Measurements from ENCODE around the gene GLUD1. TPM values are rescaled to one million over a fixed set of nuclear protein-coding genes. Genes with fewer than 3 reads are reported as not detected.
"Not testable (repeated sequence)": the region's sequence is repeated elsewhere in the genome, so short reads cannot be mapped to it uniquely, and the experiment has no call there.

GLUD1 gene
- total RNA-seq, 1 experiment from 2014 or later, result 67.9 TPM

DNA sequence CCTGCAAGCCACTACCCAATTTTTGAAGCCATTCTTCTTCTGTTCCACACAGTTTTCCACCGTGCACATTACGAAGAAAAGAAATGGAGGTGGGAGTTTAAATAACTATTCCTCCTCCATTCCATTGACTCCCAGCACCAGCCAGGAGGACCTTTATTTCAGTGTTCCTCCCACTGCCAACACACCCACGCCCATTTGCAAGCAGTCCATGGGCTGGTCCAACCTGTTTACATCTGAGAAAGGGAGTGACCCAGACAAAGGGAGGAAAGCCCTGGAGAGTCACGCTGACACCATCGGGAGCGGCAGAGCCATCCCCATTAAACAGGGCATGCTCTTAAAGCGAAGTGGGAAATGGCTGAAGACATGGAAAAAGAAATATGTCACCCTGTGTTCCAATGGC lies 86.3 kb downstream of the GLUD1 start:
- ATAC-seq; BruUV-seq (replicated peaks); H3K9me2 ChIP-seq (replicated peaks; ENCODE audit: low read length); H3K4me3 ChIP-seq (ENCODE audit: low read length); H4K20me1 ChIP-seq (ENCODE audit: low read length); H3K9ac ChIP-seq (ENCODE audit: low read length); H3F3A ChIP-seq (ENCODE audit: low read length, unreplicated experiment); H2AFZ ChIP-seq (ENCODE audit: low read length); H3K9me3 ChIP-seq (ENCODE audit: low read length); H3K4me1 ChIP-seq (ENCODE audit: insufficient read depth, low read length); CTCF ChIA-PET; H3K36me3 ChIP-seq (ENCODE audit: low read depth, low read length); H3K79me2 ChIP-seq (ENCODE audit: low read length); H3K27me3 ChIP-seq (ENCODE audit: low read length); POLR2A ChIA-PET (ENCODE audit: unreplicated experiment): not testable (repeated sequence)
- peak; percentile 75 for DNase-seq
- intact Hi-C loops (cut with micrococcal nuclease), result loop anchor here (5.0 kb wide), 1 partner anchor 89 kb away; the partner anchor contains the start of gene SHLD2
- H3K4me2 ChIP-seq (ENCODE audit: low read length), result peak overlapping the region; percentile 37; the same call in 1 of the 2 replicates
- peak overlapping the region; percentile 70 for H3K27ac ChIP-seq (ENCODE audit: low read length)

DNA sequence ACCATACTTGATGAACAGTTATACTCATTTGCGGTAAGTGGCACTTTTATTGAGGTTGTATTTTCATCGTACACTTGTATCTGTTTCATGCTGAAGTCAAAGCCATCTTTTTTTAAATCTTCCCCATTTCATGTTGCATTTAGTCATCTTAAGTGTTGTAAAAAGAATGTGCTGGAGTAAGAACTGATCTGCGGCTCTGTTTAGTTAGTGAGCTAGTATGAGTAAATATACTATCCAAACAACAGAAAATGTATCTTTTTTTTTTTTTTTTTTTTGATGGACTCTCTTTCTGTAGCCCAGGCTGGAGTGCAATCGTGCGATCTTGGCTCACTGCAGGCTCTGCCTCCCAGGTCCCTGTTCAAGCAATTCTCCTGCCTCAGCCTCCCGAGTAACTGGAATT lies 87.0 kb downstream of the GLUD1 start:
- H2AFZ ChIP-seq (ENCODE audit: low read length); H3K4me1 ChIP-seq (ENCODE audit: insufficient read depth, low read length); CTCF ChIA-PET; H3K36me3 ChIP-seq (ENCODE audit: low read depth, low read length); H4K20me1 ChIP-seq (ENCODE audit: low read length); POLR2A ChIA-PET (ENCODE audit: unreplicated experiment); ATAC-seq; H3K4me3 ChIP-seq (ENCODE audit: low read length); H3K9me3 ChIP-seq (ENCODE audit: low read length); H3K79me2 ChIP-seq (ENCODE audit: low read length); H3F3A ChIP-seq (ENCODE audit: low read length, unreplicated experiment); H3K27me3 ChIP-seq (ENCODE audit: low read length); H3K9me2 ChIP-seq (replicated peaks; ENCODE audit: low read length); H3K9ac ChIP-seq (ENCODE audit: low read length): not testable (repeated sequence)
- DNase-seq, result peak; percentile 6
- peak overlapping the region; percentile 70 for H3K27ac ChIP-seq (ENCODE audit: low read length)
- peak overlapping the region; percentile 28; the same call in 1 of the 2 replicates for H3K4me2 ChIP-seq (ENCODE audit: low read length)
- intact Hi-C loops (cut with micrococcal nuclease), result loop anchor here (5.0 kb wide), 1 partner anchor 90 kb away; the partner anchor contains the start of gene SHLD2
- TSS peak; percentile 51 for BruUV-seq (replicated peaks)

DNA sequence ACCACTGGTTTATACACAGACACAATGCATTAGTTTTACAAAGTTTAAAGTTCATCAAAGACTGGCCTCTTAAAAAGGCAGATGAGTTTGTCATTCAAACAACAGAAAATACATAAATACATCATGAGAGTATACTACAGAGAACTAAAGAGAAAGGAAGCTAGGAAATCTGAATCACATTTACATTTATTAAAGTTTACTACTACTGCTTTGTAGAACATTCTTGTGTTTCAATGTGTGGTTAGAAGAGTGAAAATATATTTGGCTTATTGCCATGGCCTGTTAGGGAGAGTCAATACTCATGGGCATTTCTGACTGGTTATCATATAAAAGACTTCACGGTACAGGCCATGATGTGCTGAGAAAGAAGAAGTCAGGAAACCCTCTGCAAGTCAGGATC lies 87.5 kb downstream of the GLUD1 start:
- intact Hi-C loops (cut with micrococcal nuclease), result loop anchor here (5.0 kb wide), 1 partner anchor 90 kb away; the partner anchor contains the start of gene SHLD2
- H3K4me3 ChIP-seq (ENCODE audit: low read length); H3K79me2 ChIP-seq (ENCODE audit: low read length); POLR2A ChIA-PET (ENCODE audit: unreplicated experiment); H3K9me3 ChIP-seq (ENCODE audit: low read length); H3K9me2 ChIP-seq (replicated peaks; ENCODE audit: low read length); H2AFZ ChIP-seq (ENCODE audit: low read length); H3K9ac ChIP-seq (ENCODE audit: low read length); BruUV-seq (replicated peaks); H3K36me3 ChIP-seq (ENCODE audit: low read depth, low read length); H4K20me1 ChIP-seq (ENCODE audit: low read length); H3K4me1 ChIP-seq (ENCODE audit: insufficient read depth, low read length); ATAC-seq; CTCF ChIA-PET; H3K27me3 ChIP-seq (ENCODE audit: low read length); H3F3A ChIP-seq (ENCODE audit: low read length, unreplicated experiment): not testable (repeated sequence)
- Histone ChIP-seq H3K27ac (ENCODE audit: low read length) (peak overlapping the region; percentile 70), H3K4me2 (ENCODE audit: low read length) (peak overlapping the region; percentile 28; the same call in 1 of the 2 replicates)
- peak; percentile 35 for DNase-seq

DNA sequence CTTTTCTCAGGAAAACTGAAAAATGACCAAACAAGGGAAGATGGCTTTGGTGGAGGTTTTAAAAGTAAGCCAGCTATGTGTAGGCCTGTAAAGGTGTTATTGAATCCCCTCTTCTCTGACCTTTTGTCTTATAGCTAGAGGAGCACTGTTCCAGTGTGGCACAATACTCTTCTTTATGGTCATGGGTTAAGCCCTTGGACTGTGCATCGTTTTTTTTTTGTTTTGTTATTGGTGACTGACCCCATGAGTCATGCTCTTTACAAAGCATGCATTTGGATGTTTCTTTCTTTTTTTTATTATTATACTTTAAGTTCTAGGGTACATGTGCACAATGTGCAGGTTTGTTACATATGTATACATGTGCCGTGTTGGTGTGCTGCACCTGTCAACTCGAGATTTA lies 94.2 kb downstream of the GLUD1 start:
- Histone ChIP-seq H3K9me2 (replicated peaks; ENCODE audit: low read length) (no peaks in the 10 kb centered on the region), H3K4me1 (ENCODE audit: insufficient read depth, low read length) (0 out of 2 replicates have a peak, but pooled peaks cover 3% of the 10 kb centered on the region), H3K27ac (ENCODE audit: low read length) (no peak overlapping the region), H3K9me3 (ENCODE audit: low read length) (no peaks in the 10 kb centered on the region), H3K9ac (ENCODE audit: low read length) (no peak overlapping the region), H2AFZ (ENCODE audit: low read length) (no peak overlapping the region), H3K79me2 (ENCODE audit: low read length) (no peaks in the 10 kb centered on the region), H3K27me3 (ENCODE audit: low read length) (no peaks in the 10 kb centered on the region), H3F3A (ENCODE audit: low read length, unreplicated experiment) (no peaks in the 10 kb centered on the region), H3K4me3 (ENCODE audit: low read length) (no peak overlapping the region), H3K36me3 (ENCODE audit: low read depth, low read length) (no peaks in the 10 kb centered on the region), H4K20me1 (ENCODE audit: low read length) (no peaks in the 10 kb centered on the region), H3K4me2 (ENCODE audit: low read length) (no peak overlapping the region)
- intact Hi-C loops (cut with micrococcal nuclease), result no loop called here
- TF ChIP-seq, protein P1, sequence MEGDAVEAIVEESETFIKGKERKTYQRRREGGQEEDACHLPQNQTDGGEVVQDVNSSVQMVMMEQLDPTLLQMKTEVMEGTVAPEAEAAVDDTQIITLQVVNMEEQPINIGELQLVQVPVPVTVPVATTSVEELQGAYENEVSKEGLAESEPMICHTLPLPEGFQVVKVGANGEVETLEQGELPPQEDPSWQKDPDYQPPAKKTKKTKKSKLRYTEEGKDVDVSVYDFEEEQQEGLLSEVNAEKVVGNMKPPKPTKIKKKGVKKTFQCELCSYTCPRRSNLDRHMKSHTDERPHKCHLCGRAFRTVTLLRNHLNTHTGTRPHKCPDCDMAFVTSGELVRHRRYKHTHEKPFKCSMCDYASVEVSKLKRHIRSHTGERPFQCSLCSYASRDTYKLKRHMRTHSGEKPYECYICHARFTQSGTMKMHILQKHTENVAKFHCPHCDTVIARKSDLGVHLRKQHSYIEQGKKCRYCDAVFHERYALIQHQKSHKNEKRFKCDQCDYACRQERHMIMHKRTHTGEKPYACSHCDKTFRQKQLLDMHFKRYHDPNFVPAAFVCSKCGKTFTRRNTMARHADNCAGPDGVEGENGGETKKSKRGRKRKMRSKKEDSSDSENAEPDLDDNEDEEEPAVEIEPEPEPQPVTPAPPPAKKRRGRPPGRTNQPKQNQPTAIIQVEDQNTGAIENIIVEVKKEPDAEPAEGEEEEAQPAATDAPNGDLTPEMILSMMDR (conservative IDR thresholded peaks at IDR 0.05; ENCODE audit: low read depth, low read length), result no peak
- ATAC-seq (peak; percentile 62), DNase-seq (peak; percentile 19)
- no TSS peak for BruUV-seq (replicated peaks)
- ChIA-PET CTCF (no interaction called here), POLR2A (ENCODE audit: unreplicated experiment) (no interaction called here)

Other genes starting within 250 kb of the GLUD1 start
- gene MMRN2, start 137.2 kb downstream of the GLUD1 start, total RNA-seq (2014; rRNA removed), result 1.9 and 6.7 TPM in 2 replicates
- gene SNCG, start 136.2 kb downstream of the GLUD1 start, total RNA-seq (2014; rRNA removed), result 0.86 and 2.7 TPM in 2 replicates
- 252 and 259 TPM in 2 replicates for gene ADIRF, start 126.4 kb downstream of the GLUD1 start, total RNA-seq (2014; rRNA removed)
- 6.6 and 11.4 TPM in 2 replicates for gene FAM25A, start 74.5 kb downstream of the GLUD1 start, total RNA-seq (2014; rRNA removed)
- 13.0 and 16.0 TPM in 2 replicates for gene SHLD2, start 363 bp upstream of the GLUD1 start, total RNA-seq (2014; rRNA removed)
- 0.18 and 0.86 TPM in 2 replicates for gene NUTM2A, start 130.6 kb upstream of the GLUD1 start, total RNA-seq (2014; rRNA removed)